Liver (tissue), 9 donors: ENCODE data around the gene NEK1. TPM values are rescaled to one million over a fixed set of nuclear protein-coding genes. Genes with fewer than 3 reads are reported as not detected.
"Not testable (repeated sequence)": the region's sequence is repeated elsewhere in the genome, so short reads cannot be mapped to it uniquely, and the experiment has no call there.

Experiments used
- DNase-seq: peaks from one replicate; pipeline ENCODE4 v3.0.0-alpha.2; 2017; ENCODE audit warnings: low spot score
- H3K27ac ChIP-seq, 2 donors: one replicate each; pipeline ENCODE4 v1.7.0; 2013; ENCODE audit warnings: inconsistent platforms in 2 of 2, low read length in 2 of 2, control low read depth in 1 of 2, low read depth in 1 of 2, mild to moderate bottlenecking in 1 of 2
- H3K27me3 ChIP-seq, 4 donors: one replicate each; pipeline versions ENCODE4 v1.6.1 to v1.7.0; 2013; ENCODE audit warnings: low read length in 3 of 4, inconsistent platforms in 1 of 4, mild to moderate bottlenecking in 1 of 4, moderate library complexity in 1 of 4; ENCODE audit not compliant: control insufficient read depth in 4 of 4, insufficient read depth in 4 of 4
- H3K36me3 ChIP-seq, 4 donors: one replicate each; pipeline versions ENCODE4 v1.6.1 to v1.7.0; 2013; ENCODE audit warnings: low read length in 3 of 4, mild to moderate bottlenecking in 3 of 4, low read depth in 1 of 4, moderate library complexity in 1 of 4; ENCODE audit not compliant: control insufficient read depth in 4 of 4, insufficient read depth in 3 of 4
- H3K4me1 ChIP-seq, 4 donors: one replicate each; pipeline versions ENCODE4 v1.6.1 to v1.7.0; 2013; ENCODE audit warnings: low read length in 3 of 4, mild to moderate bottlenecking in 3 of 4, moderate library complexity in 1 of 4; ENCODE audit not compliant: control insufficient read depth in 4 of 4, insufficient read depth in 4 of 4
- H3K4me3 ChIP-seq, 3 donors: one replicate each; pipeline versions ENCODE4 v1.6.1 to v1.7.0; 2013; ENCODE audit warnings: low read length in 3 of 3, control low read depth in 1 of 3, low read depth in 1 of 3, mild to moderate bottlenecking in 1 of 3
- H3K9ac ChIP-seq, 2 donors: one replicate each; pipeline ENCODE4 v1.7.0; 2013; ENCODE audit warnings: low read length in 2 of 2, mild to moderate bottlenecking in 2 of 2, moderate library complexity in 2 of 2, control low read depth in 1 of 2, low read depth in 1 of 2
- H3K9me3 ChIP-seq, 4 donors: one replicate each; pipeline versions ENCODE4 v1.6.1 to v1.7.0; 2013; ENCODE audit warnings: low read length in 3 of 4; ENCODE audit not compliant: control insufficient read depth in 4 of 4
- HNF4G ChIP-seq: IDR thresholded peaks from 2 replicates; pipeline ENCODE4 v1.6.1; 2016; ENCODE audit warnings: antibody characterized with exemption
- JUND ChIP-seq, 2 donors: IDR thresholded peaks; 2 replicates each; pipeline ENCODE4 v1.6.1; 2016; ENCODE audit warnings: antibody characterized with exemption in 2 of 2
- RAD21 ChIP-seq, 2 donors: IDR thresholded peaks; 2 replicates each; pipeline ENCODE4 v1.6.1; 2016; ENCODE audit warnings: antibody characterized with exemption in 2 of 2, mild to moderate bottlenecking in 2 of 2
- RXRA ChIP-seq, 2 donors: IDR thresholded peaks; 2 replicates each; pipeline ENCODE4 v1.6.1; 2017 to 2018; ENCODE audit warnings: antibody characterized with exemption in 2 of 2, mild to moderate bottlenecking in 1 of 2
- TAF1 ChIP-seq: conservative IDR thresholded peaks from 2 replicates; pipeline ENCODE4 v1.6.1; 2016; ENCODE audit warnings: antibody characterized with exemption, mild to moderate bottlenecking
- WGBS: extraction: QIAGEN DNeasy Blood & Tissue Kit; methylation state at CpG from one replicate; pipeline ENCODE4 v1.1.7; 2013; 5-methylcytosine and 5-hydroxymethylcytosine counted together
- polyA plus RNA-seq, 2 donors: library from polyadenylated mRNA; stranded (reverse) in 1 of 2; unstranded in 1 of 2; fragments of 200-250 nt in 1 of 2; fragments of >200 nt in 1 of 2; fragmentation: Nextera tagmentation in 1 of 2; extraction: Ambion mirVana in 1 of 2; gene quantifications; one replicate each; pipeline versions ENCODE4 v1.2.1 to v1.2.3, GENCODE V29; 2013 to 2015
- total RNA-seq, 2 donors: library from RNA; depleted of rRNA; stranded (reverse); fragments of >200 nt; gene quantifications; one replicate each; pipeline ENCODE4 v1.2.3, GENCODE V29; 2014
- TF ChIP-seq, protein P1 (sequence below): fragments of 150-350 bp; IDR thresholded peaks from 2 replicates; pipeline ENCODE4 v1.5.1; 2017; ENCODE audit warnings: improper control_type of control experiment, low read depth, low read length; ENCODE audit not compliant: missing input control
- TF ChIP-seq, protein P2 (sequence below): IDR thresholded peaks from 2 replicates; pipeline ENCODE4 v1.6.1; 2016; ENCODE audit warnings: antibody characterized with exemption
- TF ChIP-seq, protein P3 (sequence below): IDR thresholded peaks from 2 replicates; pipeline ENCODE4 v1.6.1; 2016; ENCODE audit warnings: antibody characterized with exemption
- donor health status: healthy.
- donor health status: healthy.
- donor health status: healthy.
- donor health status: healthy.
- donor health status: healthy.

NEK1 gene
- total and polyA plus RNA-seq, 4 donors = 1.8 to 10.2 (median 5.3) TPM

DNA sequence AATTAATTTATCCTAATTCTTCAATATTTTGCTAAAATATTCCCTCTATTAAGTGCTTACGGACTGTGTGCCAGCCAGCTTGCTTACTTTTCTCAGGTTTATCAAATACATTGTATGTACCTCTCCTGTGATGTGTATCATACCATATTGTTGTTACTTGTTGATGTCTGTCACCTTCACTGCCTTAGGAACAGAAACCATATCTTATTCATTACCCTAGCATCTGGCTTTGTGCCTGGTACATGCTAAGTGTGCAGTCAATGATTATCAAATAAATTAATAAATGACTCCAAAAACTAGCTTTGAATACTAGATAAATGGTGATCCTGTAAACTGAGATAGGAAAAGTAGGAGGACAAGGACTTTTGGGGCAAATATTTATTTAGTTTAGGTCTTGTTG lies 14.9 kb upstream of the NEK1 start (continued):
- TF ChIP-seq, protein P1, sequence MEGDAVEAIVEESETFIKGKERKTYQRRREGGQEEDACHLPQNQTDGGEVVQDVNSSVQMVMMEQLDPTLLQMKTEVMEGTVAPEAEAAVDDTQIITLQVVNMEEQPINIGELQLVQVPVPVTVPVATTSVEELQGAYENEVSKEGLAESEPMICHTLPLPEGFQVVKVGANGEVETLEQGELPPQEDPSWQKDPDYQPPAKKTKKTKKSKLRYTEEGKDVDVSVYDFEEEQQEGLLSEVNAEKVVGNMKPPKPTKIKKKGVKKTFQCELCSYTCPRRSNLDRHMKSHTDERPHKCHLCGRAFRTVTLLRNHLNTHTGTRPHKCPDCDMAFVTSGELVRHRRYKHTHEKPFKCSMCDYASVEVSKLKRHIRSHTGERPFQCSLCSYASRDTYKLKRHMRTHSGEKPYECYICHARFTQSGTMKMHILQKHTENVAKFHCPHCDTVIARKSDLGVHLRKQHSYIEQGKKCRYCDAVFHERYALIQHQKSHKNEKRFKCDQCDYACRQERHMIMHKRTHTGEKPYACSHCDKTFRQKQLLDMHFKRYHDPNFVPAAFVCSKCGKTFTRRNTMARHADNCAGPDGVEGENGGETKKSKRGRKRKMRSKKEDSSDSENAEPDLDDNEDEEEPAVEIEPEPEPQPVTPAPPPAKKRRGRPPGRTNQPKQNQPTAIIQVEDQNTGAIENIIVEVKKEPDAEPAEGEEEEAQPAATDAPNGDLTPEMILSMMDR = no peak
- no peak for TF ChIP-seq JUND (IDR thresholded peaks at IDR 0.05)
- TF ChIP-seq, protein P2, sequence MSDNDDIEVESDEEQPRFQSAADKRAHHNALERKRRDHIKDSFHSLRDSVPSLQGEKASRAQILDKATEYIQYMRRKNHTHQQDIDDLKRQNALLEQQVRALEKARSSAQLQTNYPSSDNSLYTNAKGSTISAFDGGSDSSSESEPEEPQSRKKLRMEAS = no peak

DNA sequence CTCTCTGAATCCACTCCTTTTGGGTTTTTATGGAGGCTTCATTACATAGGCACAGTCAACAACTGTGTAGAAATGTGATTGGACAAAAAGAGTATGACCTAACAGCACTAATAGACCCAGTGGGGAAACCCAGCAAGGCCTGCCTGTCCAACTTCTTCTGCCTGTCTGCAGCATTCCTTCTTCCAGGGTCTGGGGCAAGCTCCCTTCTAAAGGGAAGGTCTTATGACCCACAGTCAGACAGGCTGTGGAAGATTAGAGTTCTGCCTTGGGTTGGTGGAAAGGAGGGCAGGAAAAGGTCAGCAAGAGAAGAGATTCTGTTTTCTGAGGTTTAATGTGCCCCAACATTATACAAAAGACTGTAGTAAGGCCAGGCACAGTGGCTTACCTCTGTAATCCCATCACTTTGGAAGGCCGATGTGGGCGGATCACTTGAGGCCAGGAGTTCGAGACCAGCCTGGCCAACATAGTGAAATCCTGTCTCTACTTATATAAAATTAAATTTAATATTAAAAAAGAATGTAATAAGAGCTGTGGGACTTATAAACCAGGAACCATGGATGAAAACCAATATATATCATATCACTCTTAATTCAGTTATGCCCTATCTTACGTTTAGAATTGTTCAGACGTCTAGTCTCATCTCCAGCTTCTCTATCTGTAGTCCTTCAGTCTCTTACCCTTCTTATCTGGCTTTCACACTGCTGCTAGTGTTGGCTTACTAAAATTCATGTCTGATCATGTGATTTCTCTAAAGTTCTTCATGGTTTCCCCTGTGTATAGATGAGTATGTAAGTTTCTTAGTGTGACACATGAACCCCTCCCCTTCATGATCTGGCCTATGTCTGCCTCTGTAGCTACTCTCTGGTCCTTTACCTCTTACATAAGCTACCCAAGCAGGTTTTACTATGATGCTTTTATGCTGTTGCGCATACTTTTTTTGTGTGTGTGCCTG lies 14.2 kb upstream of the NEK1 start:
- Histone ChIP-seq H3K4me3 (no peak overlapping the region), H3K4me1 (peaks cover 5 to 22% (median 9%) of the 10 kb centered on the region in 4 donors), H3K27me3 (no peaks in the 10 kb centered on the region), H3K27ac (no peak overlapping the region), H3K36me3 (no peaks in the 10 kb centered on the region), H3K9ac (no peak overlapping the region), H3K9me3 (no peaks in the 10 kb centered on the region)
- 95% methylated on average over 6 of the region's 6 CpGs for WGBS
- TF ChIP-seq RXRA (IDR thresholded peaks at IDR 0.05) (no peak), HNF4G (no peak)
- DNase-seq = no peak

DNA sequence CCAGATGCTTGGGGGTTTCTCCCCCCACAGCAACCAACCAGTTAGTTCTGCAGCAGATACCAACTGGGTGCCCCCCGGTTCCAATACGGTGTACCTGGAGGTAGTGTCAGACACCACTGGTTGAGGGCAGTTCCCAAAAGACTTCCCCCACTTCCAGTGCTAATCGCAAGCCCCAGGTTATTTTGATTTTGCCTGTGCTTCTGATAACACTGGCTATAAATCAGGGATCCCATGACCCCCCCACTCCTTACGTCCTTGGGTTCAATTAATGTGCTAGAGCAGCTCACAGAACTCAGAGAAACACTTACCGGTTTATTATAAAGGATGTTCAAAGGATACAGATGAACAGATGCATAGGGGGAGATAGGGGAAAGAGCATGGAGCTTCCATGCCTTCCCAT lies 13.5 kb upstream of the NEK1 start:
- Histone ChIP-seq H3K4me1 (peaks cover 5 to 24% (median 11%) of the 10 kb centered on the region in 4 donors), H3K27me3 (no peaks in the 10 kb centered on the region), H3K9me3 (no peaks in the 10 kb centered on the region), H3K9ac (no peak overlapping the region), H3K27ac (no peak overlapping the region), H3K4me3 (no peak overlapping the region), H3K36me3 (no peaks in the 10 kb centered on the region)
- 96% methylated on average over 5 of the region's 5 CpGs for WGBS
- TF ChIP-seq TAF1 (no peak), RAD21 (IDR thresholded peaks at IDR 0.05) (no peak)
- TF ChIP-seq, protein P3, sequence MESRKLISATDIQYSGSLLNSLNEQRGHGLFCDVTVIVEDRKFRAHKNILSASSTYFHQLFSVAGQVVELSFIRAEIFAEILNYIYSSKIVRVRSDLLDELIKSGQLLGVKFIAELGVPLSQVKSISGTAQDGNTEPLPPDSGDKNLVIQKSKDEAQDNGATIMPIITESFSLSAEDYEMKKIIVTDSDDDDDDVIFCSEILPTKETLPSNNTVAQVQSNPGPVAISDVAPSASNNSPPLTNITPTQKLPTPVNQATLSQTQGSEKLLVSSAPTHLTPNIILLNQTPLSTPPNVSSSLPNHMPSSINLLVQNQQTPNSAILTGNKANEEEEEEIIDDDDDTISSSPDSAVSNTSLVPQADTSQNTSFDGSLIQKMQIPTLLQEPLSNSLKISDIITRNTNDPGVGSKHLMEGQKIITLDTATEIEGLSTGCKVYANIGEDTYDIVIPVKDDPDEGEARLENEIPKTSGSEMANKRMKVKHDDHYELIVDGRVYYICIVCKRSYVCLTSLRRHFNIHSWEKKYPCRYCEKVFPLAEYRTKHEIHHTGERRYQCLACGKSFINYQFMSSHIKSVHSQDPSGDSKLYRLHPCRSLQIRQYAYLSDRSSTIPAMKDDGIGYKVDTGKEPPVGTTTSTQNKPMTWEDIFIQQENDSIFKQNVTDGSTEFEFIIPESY = no peak
- DNase-seq = no peak

DNA sequence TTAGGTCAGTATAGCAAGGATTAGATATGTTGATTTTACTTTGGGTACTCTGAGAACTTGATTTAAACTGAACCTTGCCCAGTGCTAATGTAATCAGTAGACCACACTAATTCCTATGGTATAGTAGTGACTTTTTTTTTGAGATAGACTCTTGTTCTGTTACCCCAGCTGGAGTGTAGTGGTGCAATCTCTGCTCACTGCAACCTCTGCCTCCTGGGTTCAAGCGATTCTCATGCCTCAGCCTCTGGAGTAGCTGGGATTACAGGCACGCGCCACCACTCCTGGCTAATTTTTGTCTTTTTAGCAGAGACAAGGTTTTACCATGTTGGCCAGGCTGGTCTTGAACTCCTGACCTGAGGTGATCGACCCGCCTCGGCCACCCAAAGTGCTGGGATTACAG lies 11.6 kb upstream of the NEK1 start:
- 70% methylated on average over 6 of the region's 6 CpGs for WGBS
- H3K9ac ChIP-seq, H3K36me3 ChIP-seq, H3K27me3 ChIP-seq, H3K9me3 ChIP-seq, H3K27ac ChIP-seq, H3K4me3 ChIP-seq, DNase-seq: not testable (repeated sequence)
- peaks cover 3 to 24% (median 11%) of the 10 kb centered on the region in 4 donors for H3K4me1 ChIP-seq
